Progenitor cell of endocrine pancreas (in vitro differentiated cells): ENCODE data around the gene UGT2A2. TPM values are rescaled to one million over a fixed set of nuclear protein-coding genes. Genes with fewer than 3 reads are reported as not detected.

Source experiments
- DNase-seq: peaks from one replicate; pipeline ENCODE4 v3.0.0; 2021; ENCODE audit warnings: low spot score; ENCODE audit not compliant: unreplicated experiment
- H3K27ac Mint-ChIP-seq: 2 replicates; pipeline ENCODE4 v1.8.0; 2021; ENCODE audit warnings: mild to moderate bottlenecking, moderate library complexity, mixed read lengths
- H3K27me3 Mint-ChIP-seq: 2 replicates; pipeline ENCODE4 v1.8.0; 2021; ENCODE audit warnings: mixed read lengths
- H3K36me3 Mint-ChIP-seq: 2 replicates; pipeline ENCODE4 v1.8.0; 2022; ENCODE audit warnings: mixed read lengths; ENCODE audit not compliant: insufficient read depth
- H3K4me1 Mint-ChIP-seq: 2 replicates; pipeline ENCODE4 v1.8.0; 2021; ENCODE audit warnings: low read depth, mixed read lengths
- H3K4me3 Mint-ChIP-seq: 2 replicates; pipeline ENCODE4 v1.8.0; 2021; ENCODE audit warnings: low read depth, mild to moderate bottlenecking, moderate library complexity, mixed read lengths
- H3K9me3 Mint-ChIP-seq: 2 replicates; pipeline ENCODE4 v1.8.0; 2021; ENCODE audit warnings: low read depth, mixed read lengths
- total RNA-seq: library from RNA; stranded (reverse); gene quantifications from 2 replicates; pipeline ENCODE4 v1.2.1, GENCODE V29; 2021
- TF ChIP-seq, protein P1 (sequence below): fragments of 200-600 bp; sonication (generic); IDR thresholded peaks from one replicate; pipeline ENCODE4 v1.5.0; 2021; ENCODE audit warnings: antibody characterized with exemption, mild to moderate bottlenecking; ENCODE audit not compliant: unreplicated experiment

The UGT2A2 gene
- total RNA-seq, 1 donor from 2014 or later = not detected

DNA sequence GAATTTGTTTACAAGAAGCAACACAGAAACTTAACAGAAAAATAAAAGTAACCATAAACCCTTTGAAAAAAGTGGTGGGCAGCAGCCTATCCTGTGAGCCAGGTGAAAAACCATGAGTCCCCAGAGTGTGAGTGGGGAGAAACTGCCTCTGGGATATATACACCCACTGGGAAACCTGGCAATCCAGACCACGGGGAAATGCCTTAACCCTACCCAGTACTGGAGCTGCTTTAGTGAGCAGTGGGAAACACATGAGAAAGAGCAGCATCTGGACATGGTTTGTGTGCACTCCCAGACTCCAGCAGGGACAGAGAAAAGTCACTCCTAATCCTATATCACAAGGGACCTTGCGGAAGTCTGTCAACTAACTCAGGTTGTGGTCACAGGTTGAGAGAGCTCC lies 39.4 kb downstream of the UGT2A2 start:
- Mint-ChIP-seq H3K27me3 (no peaks in the 10 kb centered on the region), H3K4me3 (no peak overlapping the region), H3K4me1 (no peaks in the 10 kb centered on the region), H3K36me3 (no peaks in the 10 kb centered on the region), H3K9me3 (no peaks in the 10 kb centered on the region), H3K27ac (no peak overlapping the region)
- DNase-seq = no peak
- TF ChIP-seq, protein P1, sequence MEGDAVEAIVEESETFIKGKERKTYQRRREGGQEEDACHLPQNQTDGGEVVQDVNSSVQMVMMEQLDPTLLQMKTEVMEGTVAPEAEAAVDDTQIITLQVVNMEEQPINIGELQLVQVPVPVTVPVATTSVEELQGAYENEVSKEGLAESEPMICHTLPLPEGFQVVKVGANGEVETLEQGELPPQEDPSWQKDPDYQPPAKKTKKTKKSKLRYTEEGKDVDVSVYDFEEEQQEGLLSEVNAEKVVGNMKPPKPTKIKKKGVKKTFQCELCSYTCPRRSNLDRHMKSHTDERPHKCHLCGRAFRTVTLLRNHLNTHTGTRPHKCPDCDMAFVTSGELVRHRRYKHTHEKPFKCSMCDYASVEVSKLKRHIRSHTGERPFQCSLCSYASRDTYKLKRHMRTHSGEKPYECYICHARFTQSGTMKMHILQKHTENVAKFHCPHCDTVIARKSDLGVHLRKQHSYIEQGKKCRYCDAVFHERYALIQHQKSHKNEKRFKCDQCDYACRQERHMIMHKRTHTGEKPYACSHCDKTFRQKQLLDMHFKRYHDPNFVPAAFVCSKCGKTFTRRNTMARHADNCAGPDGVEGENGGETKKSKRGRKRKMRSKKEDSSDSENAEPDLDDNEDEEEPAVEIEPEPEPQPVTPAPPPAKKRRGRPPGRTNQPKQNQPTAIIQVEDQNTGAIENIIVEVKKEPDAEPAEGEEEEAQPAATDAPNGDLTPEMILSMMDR = no peak

- Mint-ChIP-seq H3K4me1 (peaks cover 1% of the 10 kb centered on the region), H3K36me3 (no peaks in the 10 kb centered on the region), H3K4me3 (no peak overlapping the region), H3K9me3 (peaks cover 3% of the 10 kb centered on the region), H3K27ac (no peak overlapping the region), H3K27me3 (no peaks in the 10 kb centered on the region)
- TF ChIP-seq, protein P1 = no peak
- DNase-seq = no peak
These were observed 45.1 kb downstream of the UGT2A2 start for GRCh38 chr4:69594382-69594781.

GRCh38 chr4:69591364-69591763 lies 48.1 kb downstream of the UGT2A2 start:
- H3K27ac Mint-ChIP-seq = no peak overlapping the region
- H3K27me3 Mint-ChIP-seq = no peaks in the 10 kb centered on the region
- DNase-seq = no peak
- no peak overlapping the region for H3K4me3 Mint-ChIP-seq
- H3K9me3 Mint-ChIP-seq = peaks cover 3% of the 10 kb centered on the region
- TF ChIP-seq, protein P1 = no peak
- H3K36me3 Mint-ChIP-seq = no peaks in the 10 kb centered on the region
- H3K4me1 Mint-ChIP-seq = peaks cover 1% of the 10 kb centered on the region

- no peak for DNase-seq
- Mint-ChIP-seq H3K4me3 (no peak overlapping the region), H3K36me3 (no peaks in the 10 kb centered on the region), H3K27ac (no peak overlapping the region), H3K27me3 (no peaks in the 10 kb centered on the region), H3K9me3 (peaks cover 3% of the 10 kb centered on the region), H3K4me1 (peaks cover 1% of the 10 kb centered on the region)
- TF ChIP-seq, protein P1 = no peak
These were observed 49.6 kb downstream of the UGT2A2 start for GRCh38 chr4:69589884-69590283.

GRCh38 chr4:69584135-69584534 lies 55.3 kb downstream of the UGT2A2 start:
- Mint-ChIP-seq H3K27me3 (no peaks in the 10 kb centered on the region), H3K36me3 (no peaks in the 10 kb centered on the region), H3K9me3 (no peaks in the 10 kb centered on the region), H3K4me3 (no peak overlapping the region), H3K27ac (no peak overlapping the region), H3K4me1 (no peaks in the 10 kb centered on the region)
- no peak for DNase-seq
- TF ChIP-seq, protein P1 = no peak
